ENCODE measurements around the gene GRM7.

DNA sequence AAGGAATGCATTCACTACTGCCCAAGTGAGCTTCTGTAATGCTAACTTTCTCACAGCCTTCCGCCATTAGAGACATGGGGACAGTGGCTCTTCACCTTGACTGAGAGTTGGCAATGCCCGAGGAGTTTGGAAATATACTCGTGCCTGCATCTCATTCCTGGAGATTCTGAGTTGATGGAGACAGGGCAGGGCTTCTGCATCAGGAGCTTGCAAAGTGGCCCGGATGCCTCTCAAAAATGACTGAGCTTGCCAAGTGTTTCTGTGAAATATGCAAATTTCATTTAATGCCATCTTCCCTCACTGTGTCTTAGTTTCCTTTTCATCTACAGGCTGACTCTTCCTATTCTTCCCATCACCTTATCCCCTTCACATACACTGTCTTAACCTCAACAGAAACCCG, 346.2 kb downstream of the GRM7 start:
- TF ChIP-seq, protein P1, sequence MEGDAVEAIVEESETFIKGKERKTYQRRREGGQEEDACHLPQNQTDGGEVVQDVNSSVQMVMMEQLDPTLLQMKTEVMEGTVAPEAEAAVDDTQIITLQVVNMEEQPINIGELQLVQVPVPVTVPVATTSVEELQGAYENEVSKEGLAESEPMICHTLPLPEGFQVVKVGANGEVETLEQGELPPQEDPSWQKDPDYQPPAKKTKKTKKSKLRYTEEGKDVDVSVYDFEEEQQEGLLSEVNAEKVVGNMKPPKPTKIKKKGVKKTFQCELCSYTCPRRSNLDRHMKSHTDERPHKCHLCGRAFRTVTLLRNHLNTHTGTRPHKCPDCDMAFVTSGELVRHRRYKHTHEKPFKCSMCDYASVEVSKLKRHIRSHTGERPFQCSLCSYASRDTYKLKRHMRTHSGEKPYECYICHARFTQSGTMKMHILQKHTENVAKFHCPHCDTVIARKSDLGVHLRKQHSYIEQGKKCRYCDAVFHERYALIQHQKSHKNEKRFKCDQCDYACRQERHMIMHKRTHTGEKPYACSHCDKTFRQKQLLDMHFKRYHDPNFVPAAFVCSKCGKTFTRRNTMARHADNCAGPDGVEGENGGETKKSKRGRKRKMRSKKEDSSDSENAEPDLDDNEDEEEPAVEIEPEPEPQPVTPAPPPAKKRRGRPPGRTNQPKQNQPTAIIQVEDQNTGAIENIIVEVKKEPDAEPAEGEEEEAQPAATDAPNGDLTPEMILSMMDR (IDR thresholded peaks at IDR 0.05; ENCODE audit: poor library complexity, severe bottlenecking): no peak
- no peak for TF ChIP-seq SMC3 (conservative IDR thresholded peaks at IDR 0.05; ENCODE audit: poor library complexity)
- TF ChIP-seq EP300 (conservative IDR thresholded peaks at IDR 0.05; ENCODE audit: poor library complexity, severe bottlenecking): no peak
- TF ChIP-seq POLR2AphosphoS5 (IDR thresholded peaks at IDR 0.05): no peak
- no peak for TF ChIP-seq EZH2 (IDR thresholded peaks at IDR 0.05; ENCODE audit: borderline replicate concordance, insufficient read depth, low read length, poor library complexity, severe bottlenecking)
- TF ChIP-seq RAD21 (conservative IDR thresholded peaks at IDR 0.05): no peak
